ENCODE results near the gene RGS7.

The RGS7 gene

DNA sequence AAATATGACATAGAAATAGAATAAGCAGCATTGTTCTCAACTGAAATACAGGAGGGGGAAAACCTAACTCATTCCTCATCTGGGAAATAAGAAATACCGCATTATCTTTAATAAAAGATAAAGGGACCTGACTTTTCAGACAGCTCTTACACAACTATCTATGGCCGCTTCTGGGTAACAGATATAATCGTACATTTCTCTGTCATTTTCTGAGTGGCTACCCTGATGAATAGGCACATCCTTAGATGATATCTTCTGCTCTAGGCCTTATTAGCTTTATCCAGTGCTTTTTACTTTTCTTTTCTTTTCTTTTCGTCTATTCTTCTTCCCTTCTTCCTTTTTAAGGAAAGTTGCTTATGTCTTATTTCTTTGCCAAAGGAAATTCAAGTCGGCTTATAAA, 388.1 kb downstream of the RGS7 start:
- no peak for DNase-seq

DNA sequence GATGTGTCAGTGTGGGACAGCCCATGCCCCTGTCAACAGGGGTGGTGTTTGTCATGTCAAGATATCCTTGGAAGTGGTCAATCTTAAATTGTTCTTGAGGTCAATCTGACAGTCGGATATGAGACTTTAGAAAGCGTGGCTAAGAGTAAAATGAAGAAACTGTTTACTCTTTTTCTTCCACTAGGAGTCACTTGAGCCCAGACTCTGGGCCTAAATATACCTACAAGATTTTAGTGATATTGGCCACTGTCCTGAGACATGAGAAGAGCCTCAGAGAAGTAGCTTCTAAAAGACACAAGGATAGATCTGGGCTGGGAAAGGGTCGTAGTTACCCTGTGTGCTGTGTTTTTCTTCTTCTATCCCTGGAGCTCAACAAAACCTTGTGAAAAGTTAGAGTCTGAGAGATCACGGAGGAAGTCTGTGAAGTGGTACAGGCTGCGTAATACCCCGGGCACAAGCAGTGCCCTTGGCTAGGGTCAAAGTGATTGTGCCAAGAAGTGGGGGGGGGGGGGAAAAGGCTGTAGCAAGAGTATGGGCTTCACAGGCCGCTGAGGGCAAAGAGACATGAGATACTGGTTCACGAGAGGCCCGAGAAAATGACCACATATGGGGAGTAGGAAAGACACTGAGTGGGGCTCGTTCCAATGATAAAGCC, 389.8 kb downstream of the RGS7 start:
- no peak for DNase-seq

GRCh38 chr1:240965581-240966091, 391.4 kb downstream of the RGS7 start:
- no peak for DNase-seq

GRCh38 chr1:240962086-240962485, 394.9 kb downstream of the RGS7 start:
- DNase-seq, result no peak

GRCh38 chr1:240956424-240956823, 400.6 kb downstream of the RGS7 start:
- DNase-seq, result no peak

GRCh38 chr1:240956020-240956419, 401.0 kb downstream of the RGS7 start:
- no peak for DNase-seq

GRCh38 chr1:240947438-240948224, 409.4 kb downstream of the RGS7 start:
- DNase-seq, result no peak

GRCh38 chr1:240946926-240947325, 410.1 kb downstream of the RGS7 start:
- no peak for DNase-seq

- DNase-seq, result no peak
Observed at GRCh38 chr1:240942901-240943300, 414.1 kb downstream of the RGS7 start.

- DNase-seq, result no peak
Observed at GRCh38 chr1:240941701-240942370, 415.2 kb downstream of the RGS7 start.

DNA sequence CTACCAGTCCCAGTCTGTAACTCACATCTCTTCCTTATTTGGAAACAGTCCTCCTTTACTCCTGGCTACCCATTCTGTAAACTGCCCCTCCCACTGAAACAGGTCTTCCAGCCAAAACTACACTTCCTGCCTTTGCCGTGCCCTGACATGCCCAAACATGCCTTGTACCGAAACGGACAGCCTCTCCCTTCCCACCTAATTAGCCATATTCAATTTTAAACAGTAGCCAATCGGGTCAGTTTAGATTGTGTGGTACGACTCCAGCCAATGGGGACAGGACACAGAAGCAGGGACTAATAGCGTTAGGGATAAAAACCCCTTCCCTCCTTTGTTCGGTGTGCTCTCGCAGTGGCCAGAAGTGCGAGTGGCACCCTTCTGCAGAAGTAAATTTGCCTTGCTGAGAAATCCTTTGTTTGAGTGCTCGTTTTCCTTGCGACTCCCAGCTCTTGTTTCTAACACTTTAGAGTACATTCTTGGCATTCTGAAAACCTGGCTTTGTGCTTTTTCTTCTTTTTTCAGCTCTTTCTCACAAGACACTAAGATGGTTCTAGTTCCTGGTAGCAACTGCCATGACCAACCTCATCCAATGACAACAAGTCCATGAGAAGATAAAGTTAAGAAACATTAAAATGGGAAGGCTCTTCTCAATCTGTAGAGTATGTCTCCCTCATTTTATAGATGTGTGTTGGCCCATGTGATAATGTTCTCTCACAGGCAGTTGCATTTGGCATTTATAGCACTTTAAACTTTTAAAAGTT, 419.9 kb downstream of the RGS7 start:
- DNase-seq, result no peak

- DNase-seq, result no peak
Observed at GRCh38 chr1:240935920-240936319, 421.1 kb downstream of the RGS7 start.

DNA sequence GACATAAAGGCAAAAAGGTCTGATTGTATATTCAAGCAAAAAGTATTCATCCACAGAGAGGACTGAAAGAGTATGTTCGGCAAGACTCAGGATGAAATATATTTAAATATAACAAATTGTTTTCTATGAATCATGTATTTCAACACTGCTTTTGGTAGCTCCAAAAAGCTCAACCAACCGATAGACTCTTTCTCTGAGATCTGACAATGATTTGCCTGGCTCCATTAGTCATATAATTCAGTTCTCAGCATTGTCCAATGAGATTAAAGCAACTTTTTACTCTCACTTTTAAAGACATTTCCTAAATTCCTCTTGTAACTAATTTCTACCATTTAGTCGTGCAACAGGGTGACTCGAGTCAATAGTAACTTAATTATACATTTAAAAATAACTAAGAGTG, 426.0 kb downstream of the RGS7 start:
- no peak for DNase-seq

DNA sequence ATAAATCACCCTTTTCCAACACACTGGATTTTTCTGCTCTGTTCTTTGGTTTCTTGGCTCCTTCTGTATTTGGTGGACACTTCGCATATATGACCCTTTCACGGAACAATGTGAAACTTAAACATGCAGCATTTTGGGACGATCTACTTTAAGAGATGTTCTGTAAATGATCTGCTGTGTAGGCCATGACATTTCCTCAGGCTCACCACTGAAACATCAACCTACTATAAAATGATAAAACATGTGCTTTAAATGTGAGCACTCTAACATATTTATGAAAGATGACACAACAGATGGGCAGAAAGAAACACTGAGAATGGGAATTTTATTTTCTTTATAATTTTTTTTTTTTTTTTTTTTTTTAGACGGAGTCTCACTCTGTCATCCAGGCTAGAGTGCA, 428.7 kb downstream of the RGS7 start:
- DNase-seq, result no peak

- no peak for DNase-seq
Observed at GRCh38 chr1:240927821-240928220, 429.2 kb downstream of the RGS7 start.

GRCh38 chr1:240925273-240925672, 431.7 kb downstream of the RGS7 start:
- DNase-seq, result no peak

- DNase-seq, result no peak
Observed at GRCh38 chr1:240917976-240918375, 439.0 kb downstream of the RGS7 start.

DNA sequence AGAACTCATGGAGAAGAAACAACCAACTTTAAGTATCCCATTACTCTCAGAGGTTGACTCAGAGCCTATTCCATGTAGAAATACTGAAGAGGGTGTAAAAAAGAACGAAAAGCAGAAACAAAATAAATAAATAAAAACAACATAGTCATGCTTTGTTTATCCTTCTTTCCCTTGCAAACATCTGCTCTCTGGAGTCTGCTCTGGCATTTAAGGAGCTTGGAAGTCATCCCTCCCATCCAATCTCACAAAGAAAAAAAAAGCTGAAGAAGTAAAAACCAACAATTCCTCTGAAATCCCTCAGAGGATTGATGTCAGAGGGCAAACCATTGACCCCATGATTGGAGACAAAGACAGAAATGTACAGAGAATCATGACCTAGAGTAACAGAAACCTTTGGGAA, 442.5 kb downstream of the RGS7 start:
- DNase-seq, result no peak

DNA sequence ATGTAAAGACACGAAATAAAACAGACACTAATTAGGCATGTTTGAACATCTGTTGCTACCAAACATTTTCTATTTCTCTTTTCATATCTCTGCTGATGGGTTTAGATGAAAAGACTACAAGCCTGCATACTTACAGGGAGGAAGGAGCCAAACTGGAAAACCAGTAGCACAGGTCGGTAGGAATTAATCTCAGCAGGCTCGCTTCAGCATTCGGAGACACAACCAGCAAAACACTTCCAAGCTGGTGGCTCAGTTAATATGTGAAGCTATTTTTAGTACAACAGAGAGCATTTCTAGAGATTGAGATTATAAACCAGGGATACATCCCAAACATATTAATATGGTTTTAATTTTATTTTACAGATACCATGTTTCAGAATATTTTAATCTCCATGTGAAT, 444.2 kb downstream of the RGS7 start:
- no peak for DNase-seq

DNA sequence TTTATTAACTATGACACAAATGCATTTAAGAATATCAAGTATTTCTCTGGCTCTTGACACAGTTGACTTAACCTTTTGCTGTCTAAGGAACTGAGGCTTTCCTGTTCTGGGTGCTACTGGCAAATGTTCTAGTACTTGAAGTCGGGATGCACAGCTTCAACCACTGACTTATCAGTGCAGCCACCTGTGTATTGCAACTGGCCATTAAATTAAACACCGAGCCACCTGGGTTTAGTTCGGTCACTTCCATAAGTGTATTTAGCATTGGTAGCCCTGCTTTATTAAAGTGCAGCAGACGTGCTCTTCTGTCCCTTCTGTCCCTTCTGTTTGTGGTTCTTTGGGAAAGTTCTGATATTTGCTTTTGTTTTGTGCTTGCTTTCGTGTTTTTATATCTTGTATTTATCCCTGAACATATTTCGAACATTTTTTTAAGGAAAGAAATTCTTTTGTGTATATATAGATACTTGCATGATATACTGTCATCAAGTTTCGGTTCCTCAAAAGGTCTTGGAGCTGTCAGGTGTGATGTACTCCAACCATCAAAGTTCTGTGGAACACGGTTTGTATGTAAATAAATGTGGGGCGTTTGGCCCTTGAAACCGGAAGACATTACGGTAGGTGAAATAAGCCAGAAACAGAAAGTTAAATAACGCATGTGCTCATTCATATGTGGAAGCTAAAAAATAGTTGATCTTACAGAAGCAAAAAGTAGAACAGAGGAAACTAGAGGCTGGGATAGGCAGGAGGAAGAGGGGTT, 447.1 kb downstream of the RGS7 start:
- no peak for DNase-seq

- DNase-seq, result no peak
Observed at GRCh38 chr1:240906477-240906876, 450.5 kb downstream of the RGS7 start.

DNA sequence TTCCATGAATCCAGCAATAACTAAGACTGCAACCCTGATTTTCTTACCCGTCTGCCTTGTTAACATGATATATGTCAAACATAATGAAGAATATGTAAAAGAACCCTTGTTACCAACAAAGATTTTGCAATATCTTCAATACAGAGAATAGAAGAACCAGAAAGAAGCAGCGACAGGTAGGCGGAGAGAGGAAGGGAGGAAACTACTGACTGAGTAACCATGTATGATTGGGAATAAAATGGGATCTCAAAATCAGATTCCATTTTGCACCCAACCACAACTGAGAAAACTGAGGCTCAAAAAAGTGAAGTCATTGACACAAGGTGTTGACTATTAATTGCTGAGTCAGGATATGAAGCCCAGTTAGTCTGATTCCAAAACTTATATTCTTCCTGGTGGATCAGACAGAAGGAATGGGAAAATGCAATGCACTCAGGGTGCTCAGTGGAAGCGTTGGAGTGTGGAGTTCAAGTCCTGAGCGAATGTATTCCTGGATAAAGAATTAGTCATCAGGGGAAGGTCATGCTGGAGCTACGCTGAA, 451.7 kb downstream of the RGS7 start:
- no peak for DNase-seq

All from T1000 (cell line).